H54 (cell line): Measurements from ENCODE around the gene FGF14.

ENCODE experiments used
- DNase-seq: peaks from one replicate; pipeline ENCODE4 v3.0.0; 2011; ENCODE audit warnings: low spot score, mixed read lengths; ENCODE audit not compliant: insufficient read length
- FAIRE-seq: peaks from 3 replicates; lab custom pipeline; 2011; peaks lifted over from hg19 to GRCh38; lab: Jason Lieb, UNC
- POLR2A ChIP-seq: IDR thresholded peaks from 2 replicates; pipeline ENCODE4 v1.6.1; 2011; ENCODE audit warnings: low read depth, mild to moderate bottlenecking, low read length

Gene FGF14

GRCh38 chr13:102233566-102234208, 168.2 kb downstream of the FGF14 start:
- FAIRE-seq (no peak), DNase-seq (no peak)
- TF ChIP-seq POLR2A, result no peak

- DNase-seq, result no peak
- TF ChIP-seq POLR2A, result no peak
- FAIRE-seq, result no peak
These were observed 170.4 kb downstream of the FGF14 start for GRCh38 chr13:102231479-102231878.

GRCh38 chr13:102227741-102228140, 174.1 kb downstream of the FGF14 start:
- TF ChIP-seq POLR2A, result no peak
- peak; percentile 65 for FAIRE-seq
- no peak for DNase-seq

GRCh38 chr13:102226591-102226990, 175.3 kb downstream of the FGF14 start:
- DNase-seq, result no peak
- no peak for FAIRE-seq
- TF ChIP-seq POLR2A, result no peak

- no peak for DNase-seq
- no peak for TF ChIP-seq POLR2A
- peak; percentile 48 for FAIRE-seq
These were observed 176.0 kb downstream of the FGF14 start for GRCh38 chr13:102225892-102226291.

GRCh38 chr13:102220681-102221228, 181.1 kb downstream of the FGF14 start:
- TF ChIP-seq POLR2A, result no peak
- DNase-seq (no peak), FAIRE-seq (peak; percentile 36)

GRCh38 chr13:102214956-102215355, 186.9 kb downstream of the FGF14 start:
- TF ChIP-seq POLR2A, result no peak
- DNase-seq (no peak), FAIRE-seq (no peak)

GRCh38 chr13:102212729-102213128, 189.1 kb downstream of the FGF14 start:
- no peak for TF ChIP-seq POLR2A
- DNase-seq (no peak), FAIRE-seq (no peak)

- DNase-seq (no peak), FAIRE-seq (no peak)
- no peak for TF ChIP-seq POLR2A
These were observed 193.5 kb downstream of the FGF14 start for GRCh38 chr13:102208347-102208746.

- FAIRE-seq, result no peak
- no peak for DNase-seq
- no peak for TF ChIP-seq POLR2A
These were observed 194.0 kb downstream of the FGF14 start for GRCh38 chr13:102207680-102208342.

- TF ChIP-seq POLR2A, result no peak
- FAIRE-seq (no peak), DNase-seq (no peak)
These were observed 198.1 kb downstream of the FGF14 start for GRCh38 chr13:102203718-102204117.

GRCh38 chr13:102198418-102199311, 203.2 kb downstream of the FGF14 start:
- no peak for FAIRE-seq
- no peak for DNase-seq
- TF ChIP-seq POLR2A, result no peak

- no peak for FAIRE-seq
- TF ChIP-seq POLR2A, result no peak
- no peak for DNase-seq
These were observed 204.7 kb downstream of the FGF14 start for GRCh38 chr13:102197193-102197592.
